Subcutaneous adipose tissue (tissue), 4 donors: ENCODE data around the gene SLC20A1. TPM values are rescaled to one million over a fixed set of nuclear protein-coding genes. Genes with fewer than 3 reads are reported as not detected.

Experiments
- total RNA-seq, 4 donors: library from RNA; depleted of rRNA; stranded (reverse); fragments of >200 nt; gene quantifications; one replicate each; pipeline ENCODE4 v1.1.0, GENCODE V29; 2016
- TF ChIP-seq, protein P1 (sequence below): fragments of 450-650 bp; IDR thresholded peaks from one replicate; pipeline ENCODE4 v1.5.1; 2016; ENCODE audit warnings: low read depth, mild to moderate bottlenecking, control low read depth, antibody characterized with exemption, moderate library complexity

The SLC20A1 gene
- total RNA-seq, 4 donors from 2014 or later = 14.9 to 40.8 (median 33.5) TPM

DNA sequence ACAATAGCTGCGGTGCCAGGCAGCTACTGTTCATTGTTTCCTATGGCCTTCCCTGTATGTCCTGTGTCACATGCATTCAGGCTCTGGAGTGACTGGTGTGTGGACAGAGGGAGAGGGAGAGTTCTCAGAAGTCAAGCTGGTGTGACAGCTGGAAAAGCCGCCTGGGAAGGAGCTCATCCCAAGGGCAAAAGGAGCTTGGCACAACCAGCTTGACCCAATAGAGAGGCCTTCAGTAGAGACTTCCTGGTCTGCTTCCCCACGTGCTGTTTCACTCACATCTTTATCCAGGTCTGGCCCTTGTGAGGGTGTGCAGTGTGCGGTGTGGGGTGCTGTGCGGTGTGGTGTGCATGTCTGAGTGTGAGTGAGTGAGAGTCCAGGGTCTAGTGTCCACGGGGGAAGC is 64.0 kb downstream of the SLC20A1 start:
- TF ChIP-seq, protein P1, sequence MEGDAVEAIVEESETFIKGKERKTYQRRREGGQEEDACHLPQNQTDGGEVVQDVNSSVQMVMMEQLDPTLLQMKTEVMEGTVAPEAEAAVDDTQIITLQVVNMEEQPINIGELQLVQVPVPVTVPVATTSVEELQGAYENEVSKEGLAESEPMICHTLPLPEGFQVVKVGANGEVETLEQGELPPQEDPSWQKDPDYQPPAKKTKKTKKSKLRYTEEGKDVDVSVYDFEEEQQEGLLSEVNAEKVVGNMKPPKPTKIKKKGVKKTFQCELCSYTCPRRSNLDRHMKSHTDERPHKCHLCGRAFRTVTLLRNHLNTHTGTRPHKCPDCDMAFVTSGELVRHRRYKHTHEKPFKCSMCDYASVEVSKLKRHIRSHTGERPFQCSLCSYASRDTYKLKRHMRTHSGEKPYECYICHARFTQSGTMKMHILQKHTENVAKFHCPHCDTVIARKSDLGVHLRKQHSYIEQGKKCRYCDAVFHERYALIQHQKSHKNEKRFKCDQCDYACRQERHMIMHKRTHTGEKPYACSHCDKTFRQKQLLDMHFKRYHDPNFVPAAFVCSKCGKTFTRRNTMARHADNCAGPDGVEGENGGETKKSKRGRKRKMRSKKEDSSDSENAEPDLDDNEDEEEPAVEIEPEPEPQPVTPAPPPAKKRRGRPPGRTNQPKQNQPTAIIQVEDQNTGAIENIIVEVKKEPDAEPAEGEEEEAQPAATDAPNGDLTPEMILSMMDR = no peak

DNA sequence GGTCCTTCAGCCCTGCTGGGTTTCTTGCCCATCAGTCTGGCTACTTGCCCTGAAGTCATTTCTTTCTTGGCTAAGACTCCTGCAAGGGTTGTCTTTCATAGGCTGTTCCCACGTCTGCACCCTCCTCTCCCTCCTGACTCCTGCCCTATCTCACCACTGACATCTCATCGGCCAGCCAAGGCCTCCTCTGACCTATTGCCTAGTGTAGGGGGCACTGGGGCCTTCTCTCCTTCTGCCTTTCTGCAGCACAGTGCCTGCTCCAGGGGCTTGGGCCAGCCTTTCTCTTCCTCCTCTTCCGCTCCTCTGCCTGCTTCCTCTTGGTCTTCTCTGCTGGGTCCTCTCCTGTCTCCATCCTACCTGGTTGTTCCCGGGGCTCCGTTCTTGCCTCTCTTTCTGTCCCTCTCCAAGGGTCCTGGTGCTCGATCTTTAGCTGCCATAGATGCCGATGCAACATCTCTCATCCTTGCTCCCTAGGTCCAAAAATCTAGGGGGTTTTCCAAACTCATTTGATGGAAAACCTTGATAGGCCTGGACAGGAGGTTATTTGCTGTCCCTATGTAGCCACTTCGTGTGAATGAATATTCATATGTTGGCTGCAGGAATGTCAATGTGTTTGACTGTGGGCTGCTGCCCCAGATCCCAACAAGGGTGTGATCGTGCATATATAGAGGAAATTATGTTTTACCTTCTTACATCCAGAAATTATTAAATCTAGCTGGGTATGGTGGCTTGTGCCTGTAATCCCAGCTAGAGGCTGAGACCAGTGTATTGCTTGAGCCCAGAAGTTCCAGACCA is 65.4 kb downstream of the SLC20A1 start:
- TF ChIP-seq, protein P1 = no peak

DNA sequence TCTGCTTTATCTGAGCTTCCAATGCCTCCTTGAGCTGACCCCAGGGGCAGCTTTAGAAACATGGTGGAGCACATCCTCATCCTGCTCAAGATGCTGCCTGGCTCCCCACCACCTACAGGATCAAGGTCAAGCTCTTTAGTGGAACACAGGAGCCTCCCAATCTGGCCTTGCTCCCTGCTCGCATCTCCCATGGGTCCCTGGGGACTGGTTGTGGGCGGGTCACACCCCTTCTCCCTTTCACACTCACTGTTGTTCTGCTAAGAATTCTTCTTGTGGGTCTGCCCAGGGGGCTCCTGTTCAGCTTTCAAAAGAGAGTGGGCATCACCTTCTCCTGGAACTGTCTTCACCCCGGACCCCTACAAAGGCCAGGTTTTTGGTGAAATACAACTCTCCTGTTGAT is 66.7 kb downstream of the SLC20A1 start:
- TF ChIP-seq, protein P1 = no peak

GRCh38 chr2:112712903-112713584 is 67.3 kb downstream of the SLC20A1 start:
- TF ChIP-seq, protein P1 = no peak

Other genes with a start within 250 kb of the SLC20A1 start
- gene RGPD8, start 212.3 kb upstream of the SLC20A1 start, total RNA-seq = 10 to 100 TPM; 28.4 to 52.5 (median 40.4) TPM
- 10 to 100 TPM; 22.3 to 41.6 (median 31.2) TPM for gene TTL, start 163.8 kb upstream of the SLC20A1 start, total RNA-seq
- gene POLR1B, start 103.5 kb upstream of the SLC20A1 start, total RNA-seq = 10 to 100 TPM in 2 of 4 donors, 1 to 10 TPM in 2; 8.8 to 18.3 (median 12.9) TPM
- gene CHCHD5, start 61.3 kb upstream of the SLC20A1 start, total RNA-seq = 10 to 100 TPM; 10.4 to 20.9 (median 12.6) TPM
- not detected for gene NT5DC4, start 75.1 kb downstream of the SLC20A1 start, total RNA-seq
- 1 to 10 TPM in 2 of 4 donors, under 1 TPM in 1, not detected in 1; 0.19 to 3.1 (median 1.5) TPM for gene CKAP2L, start 118.7 kb downstream of the SLC20A1 start, total RNA-seq
- not detected for gene IL1A, start 138.6 kb downstream of the SLC20A1 start, total RNA-seq
- gene IL1B, start 190.8 kb downstream of the SLC20A1 start, total RNA-seq = 1 to 10 TPM in 1 of 4 donors, not detected in 3; 1.1 TPM